Measurements from ENCODE around the gene PTEN. TPM values are rescaled to one million over a fixed set of nuclear protein-coding genes. Genes with fewer than 3 reads are reported as not detected.
"Not testable (repeated sequence)": the region's sequence is repeated elsewhere in the genome, so short reads cannot be mapped to it uniquely, and the experiment has no call there.

The PTEN gene
- total and polyA plus RNA-seq, 5 donors from 2014 or later, result 25.9 to 99.2 (median 29.1) TPM

DNA sequence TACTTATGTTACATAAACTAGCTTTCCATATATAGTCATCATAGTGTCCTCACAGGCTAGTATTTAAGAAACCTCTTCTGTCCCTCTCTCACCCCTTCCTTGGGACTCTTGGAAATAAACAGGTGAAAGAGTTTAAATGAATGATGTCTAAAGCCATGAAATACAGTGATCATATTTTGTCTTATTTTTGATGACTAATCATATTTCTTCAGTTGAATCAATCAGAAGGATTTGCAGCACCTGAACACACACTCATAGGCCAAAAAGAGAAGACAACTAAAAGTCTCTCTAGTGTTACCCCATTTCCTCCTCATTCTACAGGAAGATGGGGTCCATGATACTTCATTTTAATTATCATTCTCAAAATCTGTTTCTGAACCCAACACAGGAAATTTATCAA lies 36.8 kb upstream of the PTEN start:
- Mint-ChIP-seq H3K27ac (peak overlapping the region in 1 of 3 donors; percentile 62), H3K27me3 (no peaks in the 10 kb centered on the region), H3K4me1 (peaks cover 6 to 38% (median 21%) of the 10 kb centered on the region in 4 donors), H3K9me3 (no peaks in the 10 kb centered on the region), H3K4me3 (peak overlapping the region in 1 of 4 donors; percentile 10), H3K36me3 (no peaks in the 10 kb centered on the region)
- Histone ChIP-seq H3K9me3 (ENCODE audit: control insufficient read depth in 2 of 2, low read length in 2 of 2) (no peaks in the 10 kb centered on the region), H3K36me3 (ENCODE audit: control insufficient read depth, insufficient read depth, low read length) (no peaks in the 10 kb centered on the region), H3K4me1 (ENCODE audit: control insufficient read depth, insufficient read depth, low read length, poor library complexity, severe bottlenecking) (no peaks in the 10 kb centered on the region), H3K27ac (ENCODE audit: insufficient read depth, low read length, poor library complexity, severe bottlenecking) (no peak overlapping the region), H3K4me3 (ENCODE audit: low read depth, low read length) (no peak overlapping the region), H3K27me3 (ENCODE audit: control insufficient read depth, insufficient read depth, low read length) (no peaks in the 10 kb centered on the region)
- DNase-seq (no peak), ATAC-seq (ENCODE audit: low read depth in 2 of 2) (peak in 1 of 2 donors; percentile 31)

- no peaks in the 10 kb centered on the region for H3K4me1 ChIP-seq (ENCODE audit: control insufficient read depth, insufficient read depth, low read length, poor library complexity, severe bottlenecking)
- Mint-ChIP-seq H3K9me3 (no peaks in the 10 kb centered on the region), H3K36me3 (no peaks in the 10 kb centered on the region), H3K27me3 (no peaks in the 10 kb centered on the region), H3K4me1 (peaks cover 6 to 38% (median 21%) of the 10 kb centered on the region in 4 donors), H3K4me3 (no peak overlapping the region), H3K27ac (peak overlapping the region in 1 of 3 donors; percentile 48)
- H3K9me3 ChIP-seq (ENCODE audit: control insufficient read depth in 2 of 2, low read length in 2 of 2), result no peaks in the 10 kb centered on the region
- no peak overlapping the region for H3K4me3 ChIP-seq (ENCODE audit: low read depth, low read length)
- no peaks in the 10 kb centered on the region for H3K36me3 ChIP-seq (ENCODE audit: control insufficient read depth, insufficient read depth, low read length)
- ATAC-seq (ENCODE audit: low read depth in 2 of 2) (no peak), DNase-seq (no peak)
- H3K27me3 ChIP-seq (ENCODE audit: control insufficient read depth, insufficient read depth, low read length), result no peaks in the 10 kb centered on the region
- no peak overlapping the region for H3K27ac ChIP-seq (ENCODE audit: insufficient read depth, low read length, poor library complexity, severe bottlenecking)
These were observed 35.7 kb upstream of the PTEN start for GRCh38 chr10:87827681-87828080.

DNA sequence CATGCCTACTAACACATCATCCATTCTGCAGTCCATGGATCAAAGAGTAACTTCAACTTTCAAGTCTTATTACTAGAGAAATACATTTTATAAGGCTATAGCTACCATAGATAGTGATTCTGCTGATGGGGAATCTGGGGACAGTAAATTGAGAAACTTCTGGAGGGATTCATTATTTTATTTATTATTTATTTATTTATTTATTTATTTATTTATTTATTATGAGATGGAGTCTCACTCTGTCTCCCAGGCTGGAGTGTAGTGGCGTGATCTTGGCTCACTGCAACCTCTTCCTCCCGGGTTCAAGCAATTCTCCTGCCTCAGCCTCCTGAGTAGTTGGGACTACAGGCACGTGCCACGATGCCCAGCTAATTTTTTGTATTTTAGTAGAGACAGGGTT lies 34.4 kb upstream of the PTEN start:
- not testable (repeated sequence) for H3K27me3 Mint-ChIP-seq; H3K27me3 ChIP-seq (ENCODE audit: control insufficient read depth, insufficient read depth, low read length); ATAC-seq (ENCODE audit: low read depth in 2 of 2); H3K4me1 ChIP-seq (ENCODE audit: control insufficient read depth, insufficient read depth, low read length, poor library complexity, severe bottlenecking); H3K27ac Mint-ChIP-seq; H3K4me3 Mint-ChIP-seq; DNase-seq; H3K36me3 ChIP-seq (ENCODE audit: control insufficient read depth, insufficient read depth, low read length); H3K27ac ChIP-seq (ENCODE audit: insufficient read depth, low read length, poor library complexity, severe bottlenecking); H3K36me3 Mint-ChIP-seq; H3K9me3 ChIP-seq (ENCODE audit: control insufficient read depth in 2 of 2, low read length in 2 of 2); H3K9me3 Mint-ChIP-seq; H3K4me3 ChIP-seq (ENCODE audit: low read depth, low read length)
- peaks cover 6 to 38% (median 21%) of the 10 kb centered on the region in 4 donors for H3K4me1 Mint-ChIP-seq

DNA sequence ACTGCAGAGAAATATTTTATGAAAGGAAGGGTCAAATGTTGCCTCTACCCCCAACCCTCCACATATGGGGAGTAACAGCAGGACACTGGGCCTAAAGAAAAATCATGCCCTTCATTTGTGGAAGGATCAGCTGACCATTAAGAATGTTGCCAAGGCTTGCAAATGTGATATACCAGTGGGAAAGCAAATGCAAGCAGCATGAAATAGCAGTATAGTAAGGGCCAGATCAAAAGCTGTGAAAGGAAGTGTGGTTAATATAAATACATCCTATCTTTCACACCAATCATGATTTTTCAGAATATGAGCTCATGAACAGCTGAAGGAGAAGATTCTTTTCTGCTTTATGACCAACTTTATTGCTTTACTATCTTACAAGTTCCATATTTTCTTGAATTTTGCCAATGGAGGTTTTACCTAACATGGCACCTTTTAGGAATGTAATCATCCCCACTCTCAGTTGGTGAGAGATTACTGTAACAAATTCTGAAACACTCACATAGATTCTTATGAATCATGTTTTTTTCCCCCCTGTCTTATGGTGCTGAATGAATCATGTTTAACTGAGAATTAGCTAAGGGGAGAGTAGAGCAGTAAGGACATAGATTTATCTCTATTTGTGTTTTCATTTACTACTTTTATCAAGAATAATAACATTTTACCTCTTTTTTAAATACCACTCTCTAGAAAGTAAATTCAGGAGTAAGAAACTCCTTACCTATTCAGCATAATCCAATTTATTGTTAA lies 33.3 kb upstream of the PTEN start:
- no peak overlapping the region for H3K27ac ChIP-seq (ENCODE audit: insufficient read depth, low read length, poor library complexity, severe bottlenecking)
- H3K9me3 ChIP-seq (ENCODE audit: control insufficient read depth in 2 of 2, low read length in 2 of 2), result no peaks in the 10 kb centered on the region
- H3K4me3 Mint-ChIP-seq, result no peak overlapping the region
- H3K36me3 ChIP-seq (ENCODE audit: control insufficient read depth, insufficient read depth, low read length), result no peaks in the 10 kb centered on the region
- no peaks in the 10 kb centered on the region for H3K4me1 ChIP-seq (ENCODE audit: control insufficient read depth, insufficient read depth, low read length, poor library complexity, severe bottlenecking)
- DNase-seq, result peak in 1 of 3 donors; percentile 14
- no peak overlapping the region for H3K27ac Mint-ChIP-seq
- H3K27me3 ChIP-seq (ENCODE audit: control insufficient read depth, insufficient read depth, low read length), result no peaks in the 10 kb centered on the region
- peak overlapping the region; percentile 4 for H3K4me3 ChIP-seq (ENCODE audit: low read depth, low read length)
- no peaks in the 10 kb centered on the region for H3K36me3 Mint-ChIP-seq
- H3K4me1 Mint-ChIP-seq, result peaks cover 8 to 38% (median 21%) of the 10 kb centered on the region in 4 donors
- no peaks in the 10 kb centered on the region for H3K9me3 Mint-ChIP-seq
- no peaks in the 10 kb centered on the region for H3K27me3 Mint-ChIP-seq
- no peak for ATAC-seq (ENCODE audit: low read depth in 2 of 2)

GRCh38 chr10:87836098-87836497 lies 27.3 kb upstream of the PTEN start:
- Mint-ChIP-seq H3K27me3 (no peaks in the 10 kb centered on the region), H3K27ac (no peak overlapping the region), H3K36me3 (peaks cover 13% of the 10 kb centered on the region), H3K4me3 (no peak overlapping the region), H3K4me1 (peaks cover 0 to 5% (median 2%) of the 10 kb centered on the region in 4 donors), H3K9me3 (peaks cover 0 to 2% (median 0%) of the 10 kb centered on the region in 7 donors)
- no peak for ATAC-seq (ENCODE audit: low read depth in 2 of 2)
- Histone ChIP-seq H3K27ac (ENCODE audit: insufficient read depth, low read length, poor library complexity, severe bottlenecking) (no peak overlapping the region), H3K36me3 (ENCODE audit: control insufficient read depth, insufficient read depth, low read length) (no peaks in the 10 kb centered on the region), H3K27me3 (ENCODE audit: control insufficient read depth, insufficient read depth, low read length) (no peaks in the 10 kb centered on the region), H3K4me3 (ENCODE audit: low read depth, low read length) (no peak overlapping the region), H3K9me3 (ENCODE audit: control insufficient read depth in 2 of 2, low read length in 2 of 2) (no peaks in the 10 kb centered on the region), H3K4me1 (ENCODE audit: control insufficient read depth, insufficient read depth, low read length, poor library complexity, severe bottlenecking) (no peaks in the 10 kb centered on the region)
- no peak for DNase-seq

- Mint-ChIP-seq H3K27ac (no peak overlapping the region), H3K36me3 (peaks cover 13% of the 10 kb centered on the region), H3K4me1 (peaks cover 0 to 5% (median 0%) of the 10 kb centered on the region in 4 donors), H3K27me3 (no peaks in the 10 kb centered on the region), H3K9me3 (peaks cover 0 to 2% (median 0%) of the 10 kb centered on the region in 7 donors), H3K4me3 (no peak overlapping the region)
- no peaks in the 10 kb centered on the region for H3K4me1 ChIP-seq (ENCODE audit: control insufficient read depth, insufficient read depth, low read length, poor library complexity, severe bottlenecking)
- H3K4me3 ChIP-seq (ENCODE audit: low read depth, low read length), result no peak overlapping the region
- H3K27me3 ChIP-seq (ENCODE audit: control insufficient read depth, insufficient read depth, low read length), result no peaks in the 10 kb centered on the region
- ATAC-seq (ENCODE audit: low read depth in 2 of 2) (no peak), DNase-seq (no peak)
- H3K9me3 ChIP-seq (ENCODE audit: control insufficient read depth in 2 of 2, low read length in 2 of 2), result no peaks in the 10 kb centered on the region
- no peaks in the 10 kb centered on the region for H3K36me3 ChIP-seq (ENCODE audit: control insufficient read depth, insufficient read depth, low read length)
- H3K27ac ChIP-seq (ENCODE audit: insufficient read depth, low read length, poor library complexity, severe bottlenecking), result no peak overlapping the region
These were observed 26.0 kb upstream of the PTEN start for GRCh38 chr10:87837445-87837844.

GRCh38 chr10:87838650-87839049 lies 24.8 kb upstream of the PTEN start:
- no peak overlapping the region for H3K27ac Mint-ChIP-seq
- peaks cover 0 to 5% (median 0%) of the 10 kb centered on the region in 4 donors for H3K4me1 Mint-ChIP-seq
- DNase-seq (no peak), ATAC-seq (ENCODE audit: low read depth in 2 of 2) (no peak)
- H3K9me3 Mint-ChIP-seq, result peaks cover 0 to 2% (median 0%) of the 10 kb centered on the region in 7 donors
- H3K36me3 ChIP-seq (ENCODE audit: control insufficient read depth, insufficient read depth, low read length), result no peaks in the 10 kb centered on the region
- H3K36me3 Mint-ChIP-seq, result peaks cover 13% of the 10 kb centered on the region
- no peak overlapping the region for H3K27ac ChIP-seq (ENCODE audit: insufficient read depth, low read length, poor library complexity, severe bottlenecking)
- H3K9me3 ChIP-seq (ENCODE audit: control insufficient read depth in 2 of 2, low read length in 2 of 2), result no peaks in the 10 kb centered on the region
- no peaks in the 10 kb centered on the region for H3K27me3 Mint-ChIP-seq
- H3K27me3 ChIP-seq (ENCODE audit: control insufficient read depth, insufficient read depth, low read length), result no peaks in the 10 kb centered on the region
- H3K4me3 ChIP-seq (ENCODE audit: low read depth, low read length), result no peak overlapping the region
- H3K4me3 Mint-ChIP-seq, result no peak overlapping the region
- no peaks in the 10 kb centered on the region for H3K4me1 ChIP-seq (ENCODE audit: control insufficient read depth, insufficient read depth, low read length, poor library complexity, severe bottlenecking)

DNA sequence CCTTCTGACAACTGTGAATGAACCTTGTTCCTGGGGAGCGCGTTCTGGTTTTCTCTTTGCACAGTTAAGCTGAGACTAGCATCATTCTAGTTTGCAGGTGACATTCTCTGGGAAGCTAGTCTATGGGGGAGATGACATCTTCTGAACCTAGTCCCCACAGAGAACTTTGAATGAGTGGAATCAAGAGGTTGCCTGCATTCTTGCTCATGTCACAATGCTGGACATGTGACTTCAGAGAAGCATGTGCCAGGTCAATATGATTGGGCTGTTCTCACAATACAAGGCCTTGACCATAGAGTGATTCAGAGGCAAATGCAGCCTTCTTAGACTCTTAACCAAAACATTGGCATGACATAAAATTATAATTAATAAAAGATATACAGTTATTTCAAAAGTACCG lies 22.2 kb upstream of the PTEN start:
- H3K4me3 Mint-ChIP-seq, result no peak overlapping the region
- Histone ChIP-seq H3K4me1 (ENCODE audit: control insufficient read depth, insufficient read depth, low read length, poor library complexity, severe bottlenecking) (no peaks in the 10 kb centered on the region), H3K27ac (ENCODE audit: insufficient read depth, low read length, poor library complexity, severe bottlenecking) (no peak overlapping the region), H3K9me3 (ENCODE audit: control insufficient read depth in 2 of 2, low read length in 2 of 2) (no peaks in the 10 kb centered on the region), H3K4me3 (ENCODE audit: low read depth, low read length) (no peak overlapping the region), H3K27me3 (ENCODE audit: control insufficient read depth, insufficient read depth, low read length) (no peaks in the 10 kb centered on the region), H3K36me3 (ENCODE audit: control insufficient read depth, insufficient read depth, low read length) (no peaks in the 10 kb centered on the region)
- no peaks in the 10 kb centered on the region for H3K4me1 Mint-ChIP-seq
- peaks cover 10% of the 10 kb centered on the region for H3K36me3 Mint-ChIP-seq
- DNase-seq (no peak), ATAC-seq (ENCODE audit: low read depth in 2 of 2) (no peak)
- H3K9me3 Mint-ChIP-seq, result peaks cover 0 to 2% (median 0%) of the 10 kb centered on the region in 7 donors
- no peaks in the 10 kb centered on the region for H3K27me3 Mint-ChIP-seq
- H3K27ac Mint-ChIP-seq, result no peak overlapping the region

Measured in CD4-positive, CD25-positive, alpha-beta regulatory T cell (primary cell).